PC-9 (cell line): ENCODE measurements around the gene PRDM16.

ENCODE experiments used
- CTCF ChIP-seq: fragments of 200-600 bp; sonication (generic); conservative IDR thresholded peaks from 2 replicates; pipeline ENCODE4 v1.6.1; 2017; ENCODE audit warnings: mixed run types, antibody characterized with exemption, mild to moderate bottlenecking, moderate library complexity
- EZH2 ChIP-seq: fragments of 200-600 bp; sonication (generic); IDR thresholded peaks from 2 replicates; pipeline ENCODE4 v1.8.0; 2017; ENCODE audit warnings: antibody characterized with exemption, low read depth

- no peak for TF ChIP-seq CTCF
- no peak for TF ChIP-seq EZH2
These were observed 227.8 kb downstream of the PRDM16 start for GRCh38 chr1:3296826-3297225.
